ES-I3 (cell line): Measurements from ENCODE around the gene DPYSL5.
"Not testable (repeated sequence)": the region's sequence is repeated elsewhere in the genome, so short reads cannot be mapped to it uniquely, and the experiment has no call there.

Experiments
- H3K36me3 ChIP-seq: 2 replicates; pipeline ENCODE4 v1.6.1; 2013; ENCODE audit warnings: mild to moderate bottlenecking, low read length, control low read depth, moderate library complexity; ENCODE audit not compliant: insufficient read depth
- H3K4me1 ChIP-seq: 2 replicates; pipeline ENCODE4 v1.6.1; 2013; ENCODE audit warnings: mild to moderate bottlenecking, control low read depth, low read length; ENCODE audit not compliant: insufficient read depth
- H3K9ac ChIP-seq: 2 replicates; pipeline ENCODE4 v1.6.1; 2013; ENCODE audit warnings: low read depth, mild to moderate bottlenecking, low read length, moderate library complexity
- H3K9me3 ChIP-seq: 2 replicates; pipeline ENCODE4 v1.6.1; 2013; ENCODE audit warnings: mild to moderate bottlenecking, low read length, moderate library complexity; ENCODE audit not compliant: control insufficient read depth, insufficient read depth

Gene DPYSL5

GRCh38 chr2:26847655-26848335 is at the start of gene DPYSL5:
Gene DPYSL5, plus strand, starts transcription at chr2:26848132. Its CDS starts 50,368 bp downstream, at chr2:26898500.
- Histone ChIP-seq H3K9ac (peak within 1 kb of the TSS; percentile 77), H3K36me3 (no peaks in the 10 kb centered on the region)

GRCh38 chr2:26801328-26801727 is 46.6 kb upstream of the DPYSL5 start:
- Histone ChIP-seq H3K4me1 (no peaks in the 10 kb centered on the region), H3K36me3 (peaks cover 11% of the 10 kb centered on the region), H3K9me3 (no peaks in the 10 kb centered on the region), H3K9ac (no peak overlapping the region)

More at GRCh38 chr2:26847655-26848335, at the start of gene DPYSL5:
- Histone ChIP-seq H3K4me1 (no peaks in the 10 kb centered on the region), H3K9me3 (no peaks in the 10 kb centered on the region; the same call in 1 of the 2 replicates)

- Histone ChIP-seq H3K4me1 (no peaks in the 10 kb centered on the region), H3K9me3 (no peaks in the 10 kb centered on the region), H3K36me3 (peaks cover 6% of the 10 kb centered on the region), H3K9ac (no peak overlapping the region)
Measured at GRCh38 chr2:26801796-26802195, 46.1 kb upstream of the DPYSL5 start.

- H3K9ac ChIP-seq = no peak overlapping the region
- H3K4me1 ChIP-seq = 0 out of 2 replicates have a peak, but pooled peaks cover 4% of the 10 kb centered on the region
- H3K36me3 ChIP-seq = no peaks in the 10 kb centered on the region
- no peaks in the 10 kb centered on the region for H3K9me3 ChIP-seq
Measured at GRCh38 chr2:26805241-26805676, 42.7 kb upstream of the DPYSL5 start.

GRCh38 chr2:26807788-26808460 is 40.0 kb upstream of the DPYSL5 start:
- no peaks in the 10 kb centered on the region for H3K9me3 ChIP-seq

GRCh38 chr2:26809211-26809610 is 38.7 kb upstream of the DPYSL5 start:
- Histone ChIP-seq H3K4me1 (peaks cover 8% of the 10 kb centered on the region; the same call in 1 of the 2 replicates), H3K9me3 (no peaks in the 10 kb centered on the region), H3K36me3 (no peaks in the 10 kb centered on the region), H3K9ac (no peak overlapping the region)

More at GRCh38 chr2:26807788-26808460, 40.0 kb upstream of the DPYSL5 start:
- H3K9ac ChIP-seq = no peak overlapping the region
- H3K4me1 ChIP-seq = peaks cover 8% of the 10 kb centered on the region; the same call in 1 of the 2 replicates
- no peaks in the 10 kb centered on the region for H3K36me3 ChIP-seq

- Histone ChIP-seq H3K9me3 (no peaks in the 10 kb centered on the region), H3K9ac (no peak overlapping the region), H3K4me1 (peaks cover 8% of the 10 kb centered on the region; the same call in 1 of the 2 replicates), H3K36me3 (no peaks in the 10 kb centered on the region)
Measured at GRCh38 chr2:26809876-26810577, 37.9 kb upstream of the DPYSL5 start.

- Histone ChIP-seq H3K36me3 (no peaks in the 10 kb centered on the region), H3K9ac (no peak overlapping the region), H3K4me1 (peaks cover 8% of the 10 kb centered on the region; the same call in 1 of the 2 replicates), H3K9me3 (no peaks in the 10 kb centered on the region)
Measured at GRCh38 chr2:26811261-26811660, 36.7 kb upstream of the DPYSL5 start.

- Histone ChIP-seq H3K36me3 (no peaks in the 10 kb centered on the region), H3K9me3 (no peaks in the 10 kb centered on the region), H3K4me1 (peaks cover 8% of the 10 kb centered on the region; the same call in 1 of the 2 replicates), H3K9ac (no peak overlapping the region)
Measured at GRCh38 chr2:26811791-26812694, 35.9 kb upstream of the DPYSL5 start.

- no peak overlapping the region for H3K9ac ChIP-seq
- H3K36me3 ChIP-seq = no peaks in the 10 kb centered on the region
- H3K4me1 ChIP-seq = peaks cover 7% of the 10 kb centered on the region; the same call in 1 of the 2 replicates
- no peaks in the 10 kb centered on the region for H3K9me3 ChIP-seq
Measured at GRCh38 chr2:26812731-26813130, 35.2 kb upstream of the DPYSL5 start.

GRCh38 chr2:26814072-26814765 is 33.7 kb upstream of the DPYSL5 start:
- not testable (repeated sequence) for H3K4me1 ChIP-seq, H3K9ac ChIP-seq, H3K9me3 ChIP-seq, H3K36me3 ChIP-seq

- Histone ChIP-seq H3K9me3 (no peaks in the 10 kb centered on the region), H3K9ac (no peak overlapping the region), H3K36me3 (no peaks in the 10 kb centered on the region), H3K4me1 (peaks cover 3% of the 10 kb centered on the region; the same call in 1 of the 2 replicates)
Measured at GRCh38 chr2:26816893-26817292, 31.0 kb upstream of the DPYSL5 start.

- Histone ChIP-seq H3K9ac (no peak overlapping the region), H3K4me1 (no peaks in the 10 kb centered on the region), H3K9me3 (no peaks in the 10 kb centered on the region), H3K36me3 (no peaks in the 10 kb centered on the region)
Measured at GRCh38 chr2:26818255-26818654, 29.7 kb upstream of the DPYSL5 start.
